ENCODE data around the gene IL36G.

DNA sequence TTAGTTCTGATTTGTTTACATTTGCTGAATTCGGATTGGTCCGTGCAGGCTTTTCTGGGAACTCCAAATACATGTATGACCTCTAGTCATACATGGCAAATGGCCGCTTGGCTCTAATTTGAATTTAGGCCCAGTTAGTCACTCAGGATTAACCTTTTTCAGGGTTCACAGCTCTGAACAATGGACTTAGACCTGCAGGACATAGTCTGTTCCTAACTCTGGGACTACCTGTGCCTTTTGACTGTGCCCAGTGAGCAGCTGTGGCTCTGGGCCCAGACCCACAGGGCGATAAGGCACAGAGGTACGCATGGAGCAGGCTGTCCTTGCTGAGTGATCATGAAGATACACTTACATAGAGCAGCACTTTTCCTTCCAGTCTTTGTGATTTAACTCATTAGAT is 38.4 kb upstream of the IL36G start:
- TF ChIP-seq SPI1 (IDR thresholded peaks at IDR 0.05; ENCODE audit: low read depth, low read length) (no peak), TAF1 (IDR thresholded peaks at IDR 0.05; ENCODE audit: low read depth, low read length) (no peak)
